Measurements from ENCODE around the gene SLC2A10. TPM values are rescaled to one million over a fixed set of nuclear protein-coding genes. Genes with fewer than 3 reads are reported as not detected.

The SLC2A10 gene
- not detected in 5 replicates for total RNA-seq (2022; extraction: Qiagen RNA extraction; ENCODE audit: low read depth)

GRCh38 chr20:46709459-46710152 is at the start of gene SLC2A10:
Gene SLC2A10, plus strand, starts transcription at chr20:46709649. Its CDS starts 88 bp downstream, at chr20:46709737.

DNA sequence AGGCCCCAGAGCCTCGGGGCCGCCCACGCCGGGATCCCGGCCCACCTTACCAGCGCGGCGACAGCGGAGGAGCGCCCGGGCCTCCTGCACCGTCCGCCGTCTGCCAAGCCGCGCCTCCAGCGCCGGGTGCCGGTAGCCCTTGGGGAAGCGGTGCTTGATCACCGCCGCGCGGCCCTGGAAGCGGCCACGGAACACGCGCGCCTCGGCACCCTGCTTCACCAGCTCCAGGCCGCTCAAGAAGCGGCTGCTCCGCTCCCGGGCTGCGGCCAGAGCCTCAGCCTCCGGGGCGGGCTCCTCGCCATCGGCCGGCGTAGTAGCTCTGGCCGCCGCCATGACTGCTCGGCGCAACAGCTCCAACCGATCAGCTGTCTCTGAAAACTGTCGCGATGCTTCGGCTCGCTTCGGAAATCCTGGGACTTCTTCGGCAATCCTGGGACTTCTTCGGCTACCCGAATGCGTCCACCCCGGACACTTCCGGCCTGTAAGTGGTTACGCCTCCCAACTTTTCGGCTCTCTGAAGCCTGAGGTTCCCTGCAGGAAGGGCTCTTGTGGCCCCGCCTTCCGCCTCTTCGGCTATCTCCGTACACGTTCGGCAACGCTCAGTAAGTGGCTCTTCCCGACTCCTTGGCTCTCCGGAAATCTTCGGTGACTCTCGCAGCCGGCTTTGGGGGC is 20.2 kb upstream of the SLC2A10 start, which contains the start of gene TP53RK:
Gene TP53RK (minus strand): TSS at position 363 of the 672 bp plus-strand sequence. CDS start 30 bp downstream, at position 333.

Other genes starting within 250 kb of the SLC2A10 start
- gene ZNF334, start 196.1 kb upstream of the SLC2A10 start, total RNA-seq (2022; extraction: Qiagen RNA extraction; ENCODE audit: low read depth), result not detected in 5 replicates
- gene OCSTAMP, start 159.0 kb upstream of the SLC2A10 start, total RNA-seq (2022; extraction: Qiagen RNA extraction; ENCODE audit: low read depth), result not detected in 5 replicates
- gene SLC13A3, start 58.2 kb upstream of the SLC2A10 start, total RNA-seq (2022; extraction: Qiagen RNA extraction; ENCODE audit: low read depth), result 0.12 TPM in 1 of 5 replicates, not detected in the others
- gene TP53RK, start 20.2 kb upstream of the SLC2A10 start, total RNA-seq (2022; extraction: Qiagen RNA extraction; ENCODE audit: low read depth), result 13.1 to 17.6 TPM (median 13.7 TPM) in 5 replicates
- 2.2 to 3.7 TPM (median 3.0 TPM) in 5 replicates for gene EYA2, start 185.2 kb downstream of the SLC2A10 start, total RNA-seq (2022; extraction: Qiagen RNA extraction; ENCODE audit: low read depth)

All from A549 treated with DMSO at 1 μM for 4 hours (cell line).